ENCODE results near the gene ABCB11.
"Not testable (repeated sequence)": the region's sequence is repeated elsewhere in the genome, so short reads cannot be mapped to it uniquely, and the experiment has no call there.

The ABCB11 gene

GRCh38 chr2:169031202-169031601 is at the start of gene ABCB11:
Gene ABCB11 (minus strand): TSS chr2:169031324. CDS start chr2:169018125, 13,199 bp downstream.
- DNase-seq (ENCODE audit: low read depth in 2 of 2): no peak

- no peak for DNase-seq (ENCODE audit: low read depth in 2 of 2)
These were observed 49.3 kb upstream of the ABCB11 start for GRCh38 chr2:169080250-169081069.

GRCh38 chr2:169077674-169078240 is 46.6 kb upstream of the ABCB11 start:
- no peak for DNase-seq (ENCODE audit: low read depth in 2 of 2)

- no peak for DNase-seq (ENCODE audit: low read depth in 2 of 2)
These were observed 43.0 kb upstream of the ABCB11 start for GRCh38 chr2:169073963-169074751.

- DNase-seq (ENCODE audit: low read depth in 2 of 2): no peak
These were observed 42.3 kb upstream of the ABCB11 start for GRCh38 chr2:169073211-169073962.

- DNase-seq (ENCODE audit: low read depth in 2 of 2): no peak
These were observed 41.2 kb upstream of the ABCB11 start for GRCh38 chr2:169072163-169072925.

- no peak for DNase-seq (ENCODE audit: low read depth in 2 of 2)
These were observed 40.3 kb upstream of the ABCB11 start for GRCh38 chr2:169071455-169071854.

GRCh38 chr2:169069833-169070232 is 38.7 kb upstream of the ABCB11 start:
- DNase-seq (ENCODE audit: low read depth in 2 of 2): no peak

GRCh38 chr2:169069341-169069740 is 38.2 kb upstream of the ABCB11 start, which contains the start of gene DHRS9:
Gene DHRS9 (plus strand): TSS chr2:169069563. CDS start chr2:169081582, 12,019 bp downstream.
- DNase-seq (ENCODE audit: low read depth in 2 of 2): peak; percentile 31 to 34

- no peak for DNase-seq (ENCODE audit: low read depth in 2 of 2)
These were observed 35.8 kb upstream of the ABCB11 start for GRCh38 chr2:169066897-169067296.

- DNase-seq (ENCODE audit: low read depth in 2 of 2): no peak
These were observed 34.9 kb upstream of the ABCB11 start for GRCh38 chr2:169065864-169066517.

GRCh38 chr2:169065422-169065821 is 34.3 kb upstream of the ABCB11 start:
- DNase-seq (ENCODE audit: low read depth in 2 of 2): no peak

GRCh38 chr2:169064199-169064598 is 33.1 kb upstream of the ABCB11 start:
- not testable (repeated sequence) for DNase-seq (ENCODE audit: low read depth in 2 of 2)

GRCh38 chr2:169054575-169054974 is 23.5 kb upstream of the ABCB11 start:
- DNase-seq (ENCODE audit: low read depth in 2 of 2): not testable (repeated sequence)

- no peak for DNase-seq (ENCODE audit: low read depth in 2 of 2)
These were observed 19.5 kb upstream of the ABCB11 start for GRCh38 chr2:169050476-169051240.

GRCh38 chr2:169049142-169049541 is 18.0 kb upstream of the ABCB11 start:
- DNase-seq (ENCODE audit: low read depth in 2 of 2): no peak

- DNase-seq (ENCODE audit: low read depth in 2 of 2): no peak
These were observed 16.4 kb upstream of the ABCB11 start for GRCh38 chr2:169047256-169048250.

- no peak for DNase-seq (ENCODE audit: low read depth in 2 of 2)
These were observed 15.5 kb upstream of the ABCB11 start for GRCh38 chr2:169046440-169047151.
